Subcutaneous adipose tissue (tissue), 4 donors: ENCODE data around the gene KIRREL3. TPM values are rescaled to one million over a fixed set of nuclear protein-coding genes. Genes with fewer than 3 reads are reported as not detected.

Experiments
- CTCF ChIP-seq: fragments of 450-650 bp; IDR thresholded peaks from one replicate; pipeline ENCODE4 v1.5.1; 2016; ENCODE audit warnings: low read depth, mild to moderate bottlenecking, control low read depth, antibody characterized with exemption, moderate library complexity
- total RNA-seq, 4 donors: library from RNA; depleted of rRNA; stranded (reverse); fragments of >200 nt; gene quantifications; one replicate each; pipeline ENCODE4 v1.1.0, GENCODE V29; 2016

Gene KIRREL3
- total RNA-seq, 4 donors from 2014 or later = not detected

- no peak for TF ChIP-seq CTCF
Observed at GRCh38 chr11:126791991-126792390, 208.6 kb downstream of the KIRREL3 start.

- TF ChIP-seq CTCF = no peak
Observed at GRCh38 chr11:126791446-126791845, 209.1 kb downstream of the KIRREL3 start.

GRCh38 chr11:126790550-126791081 lies 210.0 kb downstream of the KIRREL3 start:
- no peak for TF ChIP-seq CTCF

GRCh38 chr11:126782810-126783209 lies 217.8 kb downstream of the KIRREL3 start:
- no peak for TF ChIP-seq CTCF

- no peak for TF ChIP-seq CTCF
Observed at GRCh38 chr11:126781942-126782341, 218.6 kb downstream of the KIRREL3 start.

GRCh38 chr11:126776119-126776518 lies 224.5 kb downstream of the KIRREL3 start:
- TF ChIP-seq CTCF = no peak

GRCh38 chr11:126772267-126772666 lies 228.3 kb downstream of the KIRREL3 start:
- no peak for TF ChIP-seq CTCF
